GM12878 (cell line): ENCODE data around the gene CROT. TPM values are rescaled to one million over a fixed set of nuclear protein-coding genes. Genes with fewer than 3 reads are reported as not detected.

Experiments used
- CBX3 ChIP-seq: fragments of 200-600 bp; sonication (generic); IDR thresholded peaks from 2 replicates; pipeline ENCODE4 v1.6.1; 2016; ENCODE audit warnings: low read depth, borderline replicate concordance
- IKZF1 ChIP-seq: fragments of 450-650 bp; conservative IDR thresholded peaks from 2 replicates; pipeline ENCODE4 v1.6.1; 2017; ENCODE audit warnings: antibody characterized with exemption, mild to moderate bottlenecking
- NR2C2 ChIP-seq: IDR thresholded peaks from 2 replicates; pipeline ENCODE4 v1.6.1; 2011; ENCODE audit warnings: borderline replicate concordance, low read depth; ENCODE audit not compliant: control insufficient read depth, insufficient read length
- SMARCA5 ChIP-seq: fragments of 450-650 bp; IDR thresholded peaks from 2 replicates; pipeline ENCODE4 v1.6.1; 2017; ENCODE audit warnings: mild to moderate bottlenecking
- polyA plus RNA-seq, 11 experiments: library from polyadenylated mRNA; depleted of rRNA in 4 of 11; unstranded in 6 of 11; stranded (reverse) in 5 of 11; fragments of >200 nt; fragmentation: Nextera tagmentation in 4 of 11; fragmentation: Illumina TruSeq in 1 of 11; extraction: Ambion mirVana in 4 of 11; extraction: Trizol in 1 of 11; gene quantifications; 1 replicate in 1 of 11; 2 replicates in 10 of 11; pipeline versions ENCODE4 v1.2.1 to v1.2.3, GENCODE V29; 2011 to 2016; ENCODE audit warnings: inconsistent platforms in 2 of 11, missing spikeins in 2 of 11, low read depth in 1 of 11
- total RNA-seq, 4 experiments: library from RNA; depleted of rRNA in 3 of 4; stranded (reverse); fragments of >200 nt in 3 of 4; fragmentation: Illumina TruSeq in 1 of 4; extraction: Trizol in 1 of 4; gene quantifications; 2 replicates each; pipeline versions ENCODE4 v1.2.1 to v1.2.3, GENCODE V29; 2013 to 2021
- TF ChIP-seq, protein P1 (sequence below): fragments of 450-650 bp; IDR thresholded peaks from 2 replicates; pipeline ENCODE4 v1.6.1; 2018; ENCODE audit warnings: borderline replicate concordance, mild to moderate bottlenecking; ENCODE audit not compliant: partially characterized antibody
- TF ChIP-seq, protein P2 (sequence below): IDR thresholded peaks from 2 replicates; pipeline ENCODE4 v1.6.1; 2012; ENCODE audit warnings: mild to moderate bottlenecking, low read depth, low read length
- TF ChIP-seq, protein P3 (sequence below): IDR thresholded peaks from 2 replicates; pipeline ENCODE4 v1.6.1; 2011; ENCODE audit warnings: borderline replicate concordance, low read depth, mild to moderate bottlenecking, moderate library complexity, low read length; ENCODE audit not compliant: insufficient read depth, poor library complexity, severe bottlenecking
- TF ChIP-seq, protein P4 (sequence below): IDR thresholded peaks from 2 replicates; pipeline ENCODE4 v1.6.1; 2012; ENCODE audit warnings: low read depth, low read length, improper control_type of control experiment

The CROT gene
- total and polyA plus RNA-seq, 10 of the 15 experiments (the other 5 are each of a cell fraction or from before 2014, with no cell fraction given) = 5.5 to 15.9 (median 12.1) TPM

DNA sequence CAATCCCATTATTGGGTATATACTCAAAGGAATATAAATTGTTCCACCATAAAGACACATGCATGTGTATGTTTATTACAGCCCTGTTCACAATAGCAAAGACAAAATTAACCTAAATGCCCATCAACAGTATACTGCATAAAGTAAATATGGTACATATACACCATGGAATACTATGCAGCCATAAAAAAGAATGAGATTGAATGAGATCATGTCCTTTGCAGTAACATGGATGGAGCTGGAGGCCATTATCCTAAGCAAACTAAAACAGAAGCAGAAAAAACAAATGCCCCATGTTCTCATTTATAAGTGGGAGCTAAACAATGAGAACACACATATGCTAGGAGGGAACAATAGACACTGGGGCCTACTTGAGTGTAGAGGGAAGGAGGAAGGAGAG is 44.7 kb upstream of the CROT start (continued):
- TF ChIP-seq, protein P1, sequence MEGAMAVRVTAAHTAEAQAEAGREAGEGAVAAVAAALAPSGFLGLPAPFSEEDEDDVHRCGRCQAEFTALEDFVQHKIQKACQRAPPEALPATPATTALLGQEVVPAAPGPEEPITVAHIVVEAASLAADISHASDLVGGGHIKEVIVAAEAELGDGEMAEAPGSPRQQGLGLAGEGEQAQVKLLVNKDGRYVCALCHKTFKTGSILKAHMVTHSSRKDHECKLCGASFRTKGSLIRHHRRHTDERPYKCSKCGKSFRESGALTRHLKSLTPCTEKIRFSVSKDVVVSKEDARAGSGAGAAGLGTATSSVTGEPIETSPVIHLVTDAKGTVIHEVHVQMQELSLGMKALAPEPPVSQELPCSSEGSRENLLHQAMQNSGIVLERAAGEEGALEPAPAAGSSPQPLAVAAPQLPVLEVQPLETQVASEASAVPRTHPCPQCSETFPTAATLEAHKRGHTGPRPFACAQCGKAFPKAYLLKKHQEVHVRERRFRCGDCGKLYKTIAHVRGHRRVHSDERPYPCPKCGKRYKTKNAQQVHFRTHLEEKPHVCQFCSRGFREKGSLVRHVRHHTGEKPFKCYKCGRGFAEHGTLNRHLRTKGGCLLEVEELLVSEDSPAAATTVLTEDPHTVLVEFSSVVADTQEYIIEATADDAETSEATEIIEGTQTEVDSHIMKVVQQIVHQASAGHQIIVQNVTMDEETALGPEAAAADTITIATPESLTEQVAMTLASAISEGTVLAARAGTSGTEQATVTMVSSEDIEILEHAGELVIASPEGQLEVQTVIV = no peak
- TF ChIP-seq SMARCA5 (no peak), NR2C2 (no peak), CBX3 (no peak), IKZF1 (no peak)
- TF ChIP-seq, protein P2, sequence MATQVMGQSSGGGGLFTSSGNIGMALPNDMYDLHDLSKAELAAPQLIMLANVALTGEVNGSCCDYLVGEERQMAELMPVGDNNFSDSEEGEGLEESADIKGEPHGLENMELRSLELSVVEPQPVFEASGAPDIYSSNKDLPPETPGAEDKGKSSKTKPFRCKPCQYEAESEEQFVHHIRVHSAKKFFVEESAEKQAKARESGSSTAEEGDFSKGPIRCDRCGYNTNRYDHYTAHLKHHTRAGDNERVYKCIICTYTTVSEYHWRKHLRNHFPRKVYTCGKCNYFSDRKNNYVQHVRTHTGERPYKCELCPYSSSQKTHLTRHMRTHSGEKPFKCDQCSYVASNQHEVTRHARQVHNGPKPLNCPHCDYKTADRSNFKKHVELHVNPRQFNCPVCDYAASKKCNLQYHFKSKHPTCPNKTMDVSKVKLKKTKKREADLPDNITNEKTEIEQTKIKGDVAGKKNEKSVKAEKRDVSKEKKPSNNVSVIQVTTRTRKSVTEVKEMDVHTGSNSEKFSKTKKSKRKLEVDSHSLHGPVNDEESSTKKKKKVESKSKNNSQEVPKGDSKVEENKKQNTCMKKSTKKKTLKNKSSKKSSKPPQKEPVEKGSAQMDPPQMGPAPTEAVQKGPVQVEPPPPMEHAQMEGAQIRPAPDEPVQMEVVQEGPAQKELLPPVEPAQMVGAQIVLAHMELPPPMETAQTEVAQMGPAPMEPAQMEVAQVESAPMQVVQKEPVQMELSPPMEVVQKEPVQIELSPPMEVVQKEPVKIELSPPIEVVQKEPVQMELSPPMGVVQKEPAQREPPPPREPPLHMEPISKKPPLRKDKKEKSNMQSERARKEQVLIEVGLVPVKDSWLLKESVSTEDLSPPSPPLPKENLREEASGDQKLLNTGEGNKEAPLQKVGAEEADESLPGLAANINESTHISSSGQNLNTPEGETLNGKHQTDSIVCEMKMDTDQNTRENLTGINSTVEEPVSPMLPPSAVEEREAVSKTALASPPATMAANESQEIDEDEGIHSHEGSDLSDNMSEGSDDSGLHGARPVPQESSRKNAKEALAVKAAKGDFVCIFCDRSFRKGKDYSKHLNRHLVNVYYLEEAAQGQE = no peak
- TF ChIP-seq, protein P3, sequence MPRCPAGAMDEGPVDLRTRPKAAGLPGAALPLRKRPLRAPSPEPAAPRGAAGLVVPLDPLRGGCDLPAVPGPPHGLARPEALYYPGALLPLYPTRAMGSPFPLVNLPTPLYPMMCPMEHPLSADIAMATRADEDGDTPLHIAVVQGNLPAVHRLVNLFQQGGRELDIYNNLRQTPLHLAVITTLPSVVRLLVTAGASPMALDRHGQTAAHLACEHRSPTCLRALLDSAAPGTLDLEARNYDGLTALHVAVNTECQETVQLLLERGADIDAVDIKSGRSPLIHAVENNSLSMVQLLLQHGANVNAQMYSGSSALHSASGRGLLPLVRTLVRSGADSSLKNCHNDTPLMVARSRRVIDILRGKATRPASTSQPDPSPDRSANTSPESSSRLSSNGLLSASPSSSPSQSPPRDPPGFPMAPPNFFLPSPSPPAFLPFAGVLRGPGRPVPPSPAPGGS = no peak
- TF ChIP-seq, protein P4, sequence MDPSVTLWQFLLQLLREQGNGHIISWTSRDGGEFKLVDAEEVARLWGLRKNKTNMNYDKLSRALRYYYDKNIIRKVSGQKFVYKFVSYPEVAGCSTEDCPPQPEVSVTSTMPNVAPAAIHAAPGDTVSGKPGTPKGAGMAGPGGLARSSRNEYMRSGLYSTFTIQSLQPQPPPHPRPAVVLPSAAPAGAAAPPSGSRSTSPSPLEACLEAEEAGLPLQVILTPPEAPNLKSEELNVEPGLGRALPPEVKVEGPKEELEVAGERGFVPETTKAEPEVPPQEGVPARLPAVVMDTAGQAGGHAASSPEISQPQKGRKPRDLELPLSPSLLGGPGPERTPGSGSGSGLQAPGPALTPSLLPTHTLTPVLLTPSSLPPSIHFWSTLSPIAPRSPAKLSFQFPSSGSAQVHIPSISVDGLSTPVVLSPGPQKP = no peak
